Measurements from ENCODE around the gene SLC25A22.
A peak's percentile ranks its signal among the peaks of the same experiment; 100 is the strongest.

Gene SLC25A22

DNA sequence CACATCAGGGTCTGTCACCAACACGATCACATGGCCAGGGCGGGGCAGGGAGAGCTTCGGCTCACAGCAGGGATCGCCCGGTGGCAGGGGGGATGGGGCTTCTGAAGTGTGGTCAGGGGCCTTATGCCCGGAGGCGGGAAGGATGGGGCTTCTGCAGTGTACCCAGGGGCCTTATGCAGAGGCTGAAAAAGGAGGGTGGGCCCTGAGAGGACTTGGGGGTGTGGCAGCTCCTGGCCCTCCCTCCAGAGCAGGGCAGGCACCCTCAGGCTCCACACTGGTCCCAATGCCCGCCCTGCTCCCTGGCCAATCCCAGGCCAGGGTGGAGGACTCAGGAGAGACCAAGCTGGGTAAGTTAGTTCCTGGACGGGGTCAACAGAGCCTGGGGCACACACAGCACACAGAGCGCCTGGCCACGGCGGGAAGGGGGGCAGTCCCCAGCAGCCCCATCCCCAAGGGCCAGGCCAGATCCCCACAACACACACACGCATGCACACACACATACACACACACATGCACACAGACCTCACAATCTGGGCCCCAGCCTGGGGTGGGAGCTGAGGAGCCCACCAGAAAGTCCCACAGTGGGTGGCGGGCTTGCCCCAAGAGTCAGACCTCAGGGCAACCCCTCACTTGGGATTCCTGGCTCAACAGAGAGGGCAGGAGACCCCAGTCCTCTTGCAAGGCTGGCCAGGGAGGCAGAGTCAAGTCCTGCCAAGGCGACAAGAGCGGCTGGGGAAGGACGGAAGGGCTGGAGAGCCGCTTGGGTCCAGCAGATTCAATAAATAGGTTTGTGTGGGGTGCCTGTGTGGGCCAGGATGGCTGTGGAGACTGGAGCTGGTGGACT, 7.1 kb downstream of the SLC25A22 start:
- Histone ChIP-seq H3K36me3 (ENCODE audit: control insufficient read depth in 1 of 2, insufficient read depth in 2 of 2, low read depth in 1 of 2, low read length in 2 of 2) (peaks cover 19 to 43% of the 10 kb centered on the region in 2 experiments), H3K18ac (ENCODE audit: low read depth in 1 of 2, low read length in 2 of 2) (no peak overlapping the region), H3K4ac (ENCODE audit: low read depth in 1 of 2, low read length in 2 of 2) (peak overlapping the region; percentile 13 to 30), H3K4me1 (ENCODE audit: control insufficient read depth, insufficient read depth, low read depth, low read length) (peaks cover 32% of the 10 kb centered on the region), H3K27me3 (ENCODE audit: control insufficient read depth in 1 of 2, insufficient read depth in 1 of 2, low read length in 2 of 2) (peaks cover 4 to 14% of the 10 kb centered on the region in 2 experiments), H3K27ac (ENCODE audit: low read length, poor library complexity, severe bottlenecking) (no peak overlapping the region), H3K14ac (ENCODE audit: low read length in 2 of 2) (no peak overlapping the region), H2BK120ac (ENCODE audit: low read depth, low read length) (no peak overlapping the region), H3K4me2 (ENCODE audit: low read length, poor library complexity, severe bottlenecking) (no peak overlapping the region), H3K23ac (ENCODE audit: low read length in 2 of 2) (no peak overlapping the region), H3K9me3 (ENCODE audit: control insufficient read depth, low read length) (no peaks in the 10 kb centered on the region), H2BK12ac (ENCODE audit: low read length in 2 of 2) (no peak overlapping the region), H2AFZ (ENCODE audit: low read depth, low read length) (no peak overlapping the region), H3K4me3 (ENCODE audit: insufficient read depth in 1 of 2, low read depth in 1 of 2, low read length in 2 of 2) (no peak overlapping the region), H3K9ac (ENCODE audit: low read length) (peak overlapping the region; percentile 29), H3K79me1 (replicated peaks; ENCODE audit: low read length, poor library complexity, severe bottlenecking) (peaks cover 3% of the 10 kb centered on the region), H2BK15ac (ENCODE audit: low read depth, poor library complexity, severe bottlenecking) (peak overlapping the region; percentile 33), H2AK5ac (ENCODE audit: low read length, severe bottlenecking) (no peak overlapping the region), H2BK5ac (ENCODE audit: low read depth, low read length, poor library complexity, severe bottlenecking) (no peak overlapping the region), H4K8ac (ENCODE audit: low read length) (peak overlapping the region; percentile 29), H4K91ac (ENCODE audit: low read length) (no peak overlapping the region)
- WGBS: 73% methylated on average over 18 of the region's 18 CpGs
- peak; percentile 30 for DNase-seq

DNA sequence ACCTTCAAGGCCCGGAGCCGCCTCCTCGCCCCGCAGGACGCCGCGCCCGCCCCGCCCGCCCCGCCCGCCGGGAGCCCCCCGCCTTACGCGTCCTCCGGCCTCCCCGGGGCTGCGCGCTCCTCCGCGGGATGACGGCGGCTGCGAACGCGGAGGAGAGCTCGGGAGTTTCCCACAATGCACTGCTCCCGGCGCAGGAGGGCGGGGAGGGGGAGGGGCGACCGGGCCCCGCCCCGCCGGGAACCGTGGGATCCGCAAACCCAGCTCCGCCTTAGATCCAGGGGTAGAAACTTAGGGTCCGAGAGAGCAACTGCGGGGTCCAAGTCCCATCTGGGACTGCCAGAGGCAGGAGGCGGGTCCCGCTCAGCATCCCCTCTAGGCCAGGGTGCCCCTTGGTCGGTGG, 8.1 kb downstream of the SLC25A22 start, which contains the start of gene CEND1:
Gene CEND1 (minus strand): TSS at position 148 of the 400 bp plus-strand sequence. CDS start 1,514 bp downstream, outside the sequence.
- Histone ChIP-seq H3K4me2 (ENCODE audit: low read length, poor library complexity, severe bottlenecking) (no peak within 1 kb of the TSS), H2BK120ac (ENCODE audit: low read depth, low read length) (no peak within 1 kb of the TSS), H3K4me1 (ENCODE audit: control insufficient read depth, insufficient read depth, low read depth, low read length) (peaks cover 22% of the 10 kb centered on the region), H4K8ac (ENCODE audit: low read length) (peak within 1 kb of the TSS; percentile 19), H3K27ac (ENCODE audit: low read length, poor library complexity, severe bottlenecking) (no peak within 1 kb of the TSS), H2AK5ac (ENCODE audit: low read length, severe bottlenecking) (no peak within 1 kb of the TSS), H3K79me1 (replicated peaks; ENCODE audit: low read length, poor library complexity, severe bottlenecking) (peaks cover 3% of the 10 kb centered on the region), H3K4ac (ENCODE audit: low read depth in 1 of 2, low read length in 2 of 2) (peak within 1 kb of the TSS; percentile 30), H3K23ac (ENCODE audit: low read length in 2 of 2) (no peak within 1 kb of the TSS), H4K91ac (ENCODE audit: low read length) (no peak within 1 kb of the TSS), H2BK5ac (ENCODE audit: low read depth, low read length, poor library complexity, severe bottlenecking) (no peak within 1 kb of the TSS), H3K18ac (ENCODE audit: low read depth in 1 of 2, low read length in 2 of 2) (no peak within 1 kb of the TSS), H2BK15ac (ENCODE audit: low read depth, poor library complexity, severe bottlenecking) (no peak within 1 kb of the TSS), H3K9me3 (ENCODE audit: control insufficient read depth, low read length) (no peaks in the 10 kb centered on the region), H2BK12ac (ENCODE audit: low read length in 2 of 2) (no peak within 1 kb of the TSS), H3K4me3 (ENCODE audit: insufficient read depth in 1 of 2, low read depth in 1 of 2, low read length in 2 of 2) (peak within 1 kb of the TSS in 1 of 2 experiments; percentile 72), H3K36me3 (ENCODE audit: control insufficient read depth in 1 of 2, insufficient read depth in 2 of 2, low read depth in 1 of 2, low read length in 2 of 2) (peaks cover 19 to 43% of the 10 kb centered on the region in 2 experiments), H3K27me3 (ENCODE audit: control insufficient read depth in 1 of 2, insufficient read depth in 1 of 2, low read length in 2 of 2) (peaks cover 4 to 14% of the 10 kb centered on the region in 2 experiments), H3K9ac (ENCODE audit: low read length) (peak within 1 kb of the TSS; percentile 29), H3K14ac (ENCODE audit: low read length in 2 of 2) (no peak within 1 kb of the TSS), H2AFZ (ENCODE audit: low read depth, low read length) (no peak within 1 kb of the TSS)
- peak; percentile 24 for DNase-seq
- WGBS: 19% methylated on average over 32 of the region's 44 CpGs

DNA sequence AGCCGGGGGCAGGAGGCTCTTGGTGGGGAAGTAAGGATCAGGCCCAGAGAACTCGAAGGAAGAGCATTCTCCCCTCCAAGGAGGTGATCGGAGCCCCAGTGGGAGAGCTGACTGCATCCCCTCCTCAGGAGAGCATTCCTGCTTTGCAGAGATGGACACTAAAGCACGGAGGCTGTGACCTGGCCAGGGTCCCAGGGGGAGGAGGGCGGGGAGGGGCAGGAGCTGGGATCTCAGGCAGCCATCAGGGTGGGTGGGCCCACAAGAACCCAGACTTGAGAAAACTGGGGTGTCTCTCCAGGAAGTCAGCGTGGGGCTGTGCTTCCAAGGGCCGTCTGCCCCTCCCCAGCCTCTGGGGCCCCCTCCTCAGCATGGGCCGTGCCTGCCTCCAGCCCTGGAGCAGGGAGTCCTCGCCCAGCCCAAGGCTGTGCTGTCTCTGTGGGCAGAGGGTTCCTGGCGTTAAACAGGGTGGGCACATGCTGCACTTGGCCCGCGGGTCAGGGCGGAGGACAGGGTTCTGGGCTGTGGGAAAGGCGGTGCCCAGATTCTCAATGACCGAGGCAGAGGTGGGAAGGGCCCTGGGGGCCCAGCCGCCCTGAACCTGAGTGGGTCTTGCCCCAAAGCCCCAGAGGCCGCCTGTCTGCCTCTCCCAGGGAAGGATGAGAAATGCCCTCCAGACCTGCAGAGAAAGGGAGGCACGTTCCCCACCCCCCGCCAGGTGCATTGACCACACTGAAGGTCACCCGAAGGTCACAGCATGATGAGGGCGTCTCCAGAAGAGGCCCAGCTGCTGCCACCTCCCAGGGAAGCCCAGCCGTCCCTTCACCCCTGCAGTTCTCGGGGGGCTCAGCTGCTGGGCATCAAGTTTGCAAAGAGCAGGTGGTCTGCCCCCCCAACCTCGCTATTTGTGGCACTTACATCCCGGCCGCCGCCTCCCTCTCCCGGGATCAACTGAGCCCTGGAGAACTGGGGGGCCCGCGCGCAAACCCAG, 8.8 kb downstream of the SLC25A22 start:
- Histone ChIP-seq H3K4ac (ENCODE audit: low read depth in 1 of 2, low read length in 2 of 2) (peak overlapping the region in 1 of 2 experiments; percentile 30), H3K27ac (ENCODE audit: low read length, poor library complexity, severe bottlenecking) (no peak overlapping the region), H3K4me2 (ENCODE audit: low read length, poor library complexity, severe bottlenecking) (no peak overlapping the region), H3K4me1 (ENCODE audit: control insufficient read depth, insufficient read depth, low read depth, low read length) (peaks cover 16% of the 10 kb centered on the region), H3K18ac (ENCODE audit: low read depth in 1 of 2, low read length in 2 of 2) (no peak overlapping the region), H2AFZ (ENCODE audit: low read depth, low read length) (no peak overlapping the region), H3K27me3 (ENCODE audit: control insufficient read depth in 1 of 2, insufficient read depth in 1 of 2, low read length in 2 of 2) (peaks cover 4 to 14% of the 10 kb centered on the region in 2 experiments), H3K4me3 (ENCODE audit: insufficient read depth in 1 of 2, low read depth in 1 of 2, low read length in 2 of 2) (peak overlapping the region in 1 of 2 experiments; percentile 72), H2AK5ac (ENCODE audit: low read length, severe bottlenecking) (no peak overlapping the region), H2BK12ac (ENCODE audit: low read length in 2 of 2) (no peak overlapping the region), H2BK15ac (ENCODE audit: low read depth, poor library complexity, severe bottlenecking) (no peak overlapping the region), H2BK120ac (ENCODE audit: low read depth, low read length) (no peak overlapping the region), H3K23ac (ENCODE audit: low read length in 2 of 2) (no peak overlapping the region), H4K91ac (ENCODE audit: low read length) (no peak overlapping the region), H4K8ac (ENCODE audit: low read length) (no peak overlapping the region), H3K14ac (ENCODE audit: low read length in 2 of 2) (no peak overlapping the region), H3K9ac (ENCODE audit: low read length) (no peak overlapping the region), H3K36me3 (ENCODE audit: control insufficient read depth in 1 of 2, insufficient read depth in 2 of 2, low read depth in 1 of 2, low read length in 2 of 2) (peaks cover 17 to 36% of the 10 kb centered on the region in 2 experiments), H2BK5ac (ENCODE audit: low read depth, low read length, poor library complexity, severe bottlenecking) (no peak overlapping the region), H3K79me1 (replicated peaks; ENCODE audit: low read length, poor library complexity, severe bottlenecking) (peaks cover 3% of the 10 kb centered on the region), H3K9me3 (ENCODE audit: control insufficient read depth, low read length) (no peaks in the 10 kb centered on the region)
- DNase-seq: no peak
- 65% methylated on average over 31 of the region's 31 CpGs for WGBS
